ENCODE measurements around the gene PARD3B. TPM values are rescaled to one million over a fixed set of nuclear protein-coding genes. Genes with fewer than 3 reads are reported as not detected.

The PARD3B gene
- total and polyA plus RNA-seq, 10 of the 15 experiments (the other 5 are each of a cell fraction or from before 2014, with no cell fraction given) = 0.01 to 0.54 (median 0.07) TPM; not detected in 7

- H3K27ac ChIP-seq (ENCODE audit: control insufficient read depth, insufficient read depth) = no peak overlapping the region
- no peaks in the 10 kb centered on the region for H3K36me3 ChIP-seq (ENCODE audit: control insufficient read depth in 2 of 2, insufficient read depth in 2 of 2, low read length in 1 of 2)
- H3K4me1 ChIP-seq (ENCODE audit: control insufficient read depth, insufficient read depth, low read length) = no peaks in the 10 kb centered on the region
- no peak overlapping the region for H2AFZ ChIP-seq (ENCODE audit: control insufficient read depth, low read depth, low read length)
- DNase-seq (ENCODE audit: low read depth, low spot score) = no peak
- no peaks in the 10 kb centered on the region for H3K79me2 ChIP-seq (ENCODE audit: control insufficient read depth, insufficient read depth, low read length)
- WGBS (ENCODE audit: insufficient coverage, insufficient replicate concordance, low lambda C conversion rate, missing lambda C conversion rate) = 15% methylated on average over 3 of the region's 3 CpGs
- H3K9ac ChIP-seq (ENCODE audit: control insufficient read depth, insufficient read depth, low read length) = no peak overlapping the region
- SMC1A ChIA-PET (ENCODE audit: uncharacterized antibody, unreplicated experiment) = interaction anchor here (1.2 kb wide), 1 partner anchor 20 kb away, joined by 5 read pairs; no protein-coding TSS in a partner anchor
- no TSS peak for BruUV-seq (replicated peaks)
- in situ Hi-C loops (cut with MboI) = no loop called here
- CTCF ChIA-PET = no interaction called here
- H4K20me1 ChIP-seq (ENCODE audit: control insufficient read depth, insufficient read depth) = no peaks in the 10 kb centered on the region
- POLR2A ChIA-PET = no interaction called here
- H3K9me3 ChIP-seq (replicated peaks; ENCODE audit: control insufficient read depth, insufficient read depth, low read length) = no peaks in the 10 kb centered on the region
- no peak overlapping the region for H3K4me2 ChIP-seq (ENCODE audit: control insufficient read depth, insufficient read depth)
- H3K4me3 ChIP-seq = no peak overlapping the region
- intact Hi-C loops (cut with micrococcal nuclease; ENCODE audit: unreplicated experiment) = no loop called here
- RAD21 ChIA-PET (ENCODE audit: unreplicated experiment) = no interaction called here
- FAIRE-seq = no peak
- H3K27me3 ChIP-seq (replicated peaks in 1 of 2; ENCODE audit: control insufficient read depth in 2 of 2, insufficient read depth in 2 of 2, low read length in 1 of 2) = no peaks in the 10 kb centered on the region
- no peak for ATAC-seq
- TF ChIP-seq, protein P1, sequence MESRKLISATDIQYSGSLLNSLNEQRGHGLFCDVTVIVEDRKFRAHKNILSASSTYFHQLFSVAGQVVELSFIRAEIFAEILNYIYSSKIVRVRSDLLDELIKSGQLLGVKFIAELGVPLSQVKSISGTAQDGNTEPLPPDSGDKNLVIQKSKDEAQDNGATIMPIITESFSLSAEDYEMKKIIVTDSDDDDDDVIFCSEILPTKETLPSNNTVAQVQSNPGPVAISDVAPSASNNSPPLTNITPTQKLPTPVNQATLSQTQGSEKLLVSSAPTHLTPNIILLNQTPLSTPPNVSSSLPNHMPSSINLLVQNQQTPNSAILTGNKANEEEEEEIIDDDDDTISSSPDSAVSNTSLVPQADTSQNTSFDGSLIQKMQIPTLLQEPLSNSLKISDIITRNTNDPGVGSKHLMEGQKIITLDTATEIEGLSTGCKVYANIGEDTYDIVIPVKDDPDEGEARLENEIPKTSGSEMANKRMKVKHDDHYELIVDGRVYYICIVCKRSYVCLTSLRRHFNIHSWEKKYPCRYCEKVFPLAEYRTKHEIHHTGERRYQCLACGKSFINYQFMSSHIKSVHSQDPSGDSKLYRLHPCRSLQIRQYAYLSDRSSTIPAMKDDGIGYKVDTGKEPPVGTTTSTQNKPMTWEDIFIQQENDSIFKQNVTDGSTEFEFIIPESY (IDR thresholded peaks at IDR 0.05) = no peak
- TF ChIP-seq CEBPZ (IDR thresholded peaks at IDR 0.05; ENCODE audit: low read depth, low read length) (no peak), SUPT20H (IDR thresholded peaks at IDR 0.05; ENCODE audit: borderline replicate concordance, control insufficient read depth, low read depth, low read length) (no peak), DPF2 (IDR thresholded peaks at IDR 0.05) (no peak), MEF2A (IDR thresholded peaks at IDR 0.05; ENCODE audit: insufficient read depth, low read depth, low read length) (no peak), ZBTB40 (IDR thresholded peaks at IDR 0.05; ENCODE audit: borderline replicate concordance) (no peak), NFXL1 (IDR thresholded peaks at IDR 0.05; ENCODE audit: borderline replicate concordance) (no peak), MYC (IDR thresholded peaks at IDR 0.05; ENCODE audit: insufficient read depth, insufficient read length, insufficient replicate concordance, low read length, severe bottlenecking) (no peak), GATAD2B (conservative IDR thresholded peaks at IDR 0.05; ENCODE audit: low read depth) (no peak), ASH2L (IDR thresholded peaks at IDR 0.05; ENCODE audit: borderline replicate concordance, low read depth) (no peak), JUND (IDR thresholded peaks at IDR 0.05; ENCODE audit: low read depth, low read length) (no peak), CBX3 (IDR thresholded peaks at IDR 0.05; ENCODE audit: borderline replicate concordance, low read depth) (no peak)
- TF ChIP-seq, protein P2, sequence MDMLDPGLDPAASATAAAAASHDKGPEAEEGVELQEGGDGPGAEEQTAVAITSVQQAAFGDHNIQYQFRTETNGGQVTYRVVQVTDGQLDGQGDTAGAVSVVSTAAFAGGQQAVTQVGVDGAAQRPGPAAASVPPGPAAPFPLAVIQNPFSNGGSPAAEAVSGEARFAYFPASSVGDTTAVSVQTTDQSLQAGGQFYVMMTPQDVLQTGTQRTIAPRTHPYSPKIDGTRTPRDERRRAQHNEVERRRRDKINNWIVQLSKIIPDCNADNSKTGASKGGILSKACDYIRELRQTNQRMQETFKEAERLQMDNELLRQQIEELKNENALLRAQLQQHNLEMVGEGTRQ (IDR thresholded peaks at IDR 0.05; ENCODE audit: borderline replicate concordance, low read depth, low read length) = no peak
- TF ChIP-seq, protein P3, sequence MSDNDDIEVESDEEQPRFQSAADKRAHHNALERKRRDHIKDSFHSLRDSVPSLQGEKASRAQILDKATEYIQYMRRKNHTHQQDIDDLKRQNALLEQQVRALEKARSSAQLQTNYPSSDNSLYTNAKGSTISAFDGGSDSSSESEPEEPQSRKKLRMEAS (IDR thresholded peaks at IDR 0.05; ENCODE audit: low read depth, low read length) = no peak
Measured at GRCh38 chr2:204560902-204561301, 15.6 kb downstream of the PARD3B start.
